ENCODE measurements around the gene IQUB.
"Not testable (repeated sequence)": the region's sequence is repeated elsewhere in the genome, so short reads cannot be mapped to it uniquely, and the experiment has no call there.

Gene IQUB

DNA sequence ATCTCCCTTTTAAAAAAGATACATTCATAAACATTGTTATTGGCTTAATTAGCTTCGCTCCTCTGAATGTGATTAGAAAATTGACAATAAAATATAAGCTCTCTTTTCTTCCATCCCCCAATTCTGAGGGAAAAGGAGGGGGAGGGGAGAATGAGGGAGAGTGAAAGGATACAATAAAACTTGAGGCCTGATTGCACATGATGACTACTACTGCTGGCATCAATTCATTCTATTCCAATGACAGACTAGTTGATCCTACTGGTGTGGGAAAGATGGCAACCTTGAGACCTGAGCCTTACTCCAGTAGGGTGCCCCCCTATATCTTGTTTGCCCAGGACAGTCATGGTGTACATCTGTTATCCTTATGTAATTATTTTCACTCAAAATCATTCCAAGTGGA, 4.5 kb upstream of the IQUB start:
- no peak for DNase-seq

DNA sequence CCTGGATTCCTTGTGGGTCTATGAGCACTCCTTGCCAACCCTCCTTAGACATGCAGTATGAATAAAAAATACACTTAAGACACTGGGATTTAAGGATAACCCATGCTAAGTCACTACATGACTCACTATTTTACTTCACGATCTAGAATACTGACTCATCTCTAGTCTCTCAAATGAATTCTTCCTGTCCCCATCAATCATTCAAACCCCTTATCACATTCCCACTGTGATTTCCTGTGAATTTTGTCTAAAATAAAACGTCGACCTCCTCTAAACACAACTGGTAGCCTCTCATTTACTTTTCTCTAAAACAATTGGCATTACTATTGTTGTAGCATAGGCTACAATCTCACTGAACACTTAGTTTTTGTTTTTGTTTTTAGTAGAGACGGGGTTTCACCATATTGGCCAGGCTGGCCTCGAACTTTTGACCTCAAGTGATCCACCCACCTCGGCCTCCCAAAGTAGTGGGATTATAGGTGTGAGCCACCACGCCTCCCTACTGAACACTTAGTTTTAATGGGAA, 3.9 kb upstream of the IQUB start:
- no peak for DNase-seq

DNA sequence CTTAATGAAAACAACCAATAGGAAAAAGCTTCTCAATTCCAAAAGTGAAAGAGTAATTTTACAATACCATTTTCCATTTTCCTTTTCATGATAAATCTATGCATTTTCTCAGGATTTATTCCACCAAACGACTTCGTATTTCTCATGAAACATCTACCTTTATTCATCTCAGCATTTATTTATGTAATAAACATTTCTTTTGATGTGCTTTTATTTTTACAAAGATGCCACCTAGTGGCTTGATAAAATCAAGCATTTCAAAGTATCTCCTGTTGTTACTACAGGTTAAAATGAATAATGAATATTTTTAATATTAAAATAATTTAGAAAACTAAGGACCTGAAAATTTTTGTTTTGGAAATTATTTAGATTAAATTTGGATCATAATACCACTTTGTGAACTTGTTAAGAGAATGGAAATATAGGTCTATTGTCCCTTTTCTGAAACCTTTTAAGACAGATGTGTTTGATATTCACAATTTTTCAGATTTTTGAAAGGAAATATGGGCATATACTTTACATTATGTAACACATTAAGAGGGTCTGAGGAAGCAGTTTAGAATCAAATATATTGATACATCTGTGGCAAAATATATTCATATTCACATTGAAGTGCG, 2.7 kb upstream of the IQUB start:
- DNase-seq: peak; percentile 54

DNA sequence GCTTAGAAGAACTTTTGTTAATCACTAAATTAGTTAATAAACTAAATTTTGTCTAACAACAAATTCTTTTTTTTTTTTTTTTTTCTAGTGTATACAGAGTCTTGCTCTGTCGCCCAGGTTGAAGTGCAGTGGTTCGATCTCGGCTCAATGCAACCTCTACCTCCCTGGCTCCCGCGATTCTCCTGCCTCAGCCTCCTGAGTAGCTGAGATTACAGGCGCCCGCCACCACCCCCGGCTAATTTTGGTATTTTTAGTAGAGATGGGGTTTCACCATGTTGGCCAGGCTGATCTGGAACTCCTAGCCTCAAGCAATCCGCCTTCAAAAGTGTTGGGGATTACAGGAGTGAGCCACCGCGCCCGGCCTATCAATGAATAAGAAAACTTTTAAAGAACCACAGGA, 1.1 kb upstream of the IQUB start:
- no peak for DNase-seq

DNA sequence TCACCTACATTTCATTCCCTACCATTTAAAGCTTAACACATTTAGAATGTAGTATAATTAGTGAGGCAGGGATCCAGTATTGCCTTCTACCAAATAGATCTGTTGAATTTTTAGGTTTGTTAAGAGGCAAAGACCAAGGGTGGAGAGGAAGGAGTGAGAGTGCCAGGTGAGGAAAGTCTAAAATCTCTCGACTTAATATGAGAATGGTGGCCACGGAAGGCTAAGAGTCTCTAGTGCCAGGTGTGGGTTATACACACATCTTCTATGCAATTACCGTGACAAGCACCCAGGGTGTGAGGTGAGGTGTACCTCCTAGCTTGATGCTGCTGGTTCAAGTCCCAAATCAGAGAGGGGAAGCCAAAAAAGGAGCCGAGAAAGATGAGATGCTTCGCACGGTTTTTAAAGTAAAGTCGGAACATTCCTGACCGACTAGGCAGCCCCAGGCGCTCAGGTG, 439 bp downstream of the IQUB start:
- no peak for DNase-seq

- no peak for DNase-seq
Measured at GRCh38 chr7:123533553-123533917, 860 bp downstream of the IQUB start.

DNA sequence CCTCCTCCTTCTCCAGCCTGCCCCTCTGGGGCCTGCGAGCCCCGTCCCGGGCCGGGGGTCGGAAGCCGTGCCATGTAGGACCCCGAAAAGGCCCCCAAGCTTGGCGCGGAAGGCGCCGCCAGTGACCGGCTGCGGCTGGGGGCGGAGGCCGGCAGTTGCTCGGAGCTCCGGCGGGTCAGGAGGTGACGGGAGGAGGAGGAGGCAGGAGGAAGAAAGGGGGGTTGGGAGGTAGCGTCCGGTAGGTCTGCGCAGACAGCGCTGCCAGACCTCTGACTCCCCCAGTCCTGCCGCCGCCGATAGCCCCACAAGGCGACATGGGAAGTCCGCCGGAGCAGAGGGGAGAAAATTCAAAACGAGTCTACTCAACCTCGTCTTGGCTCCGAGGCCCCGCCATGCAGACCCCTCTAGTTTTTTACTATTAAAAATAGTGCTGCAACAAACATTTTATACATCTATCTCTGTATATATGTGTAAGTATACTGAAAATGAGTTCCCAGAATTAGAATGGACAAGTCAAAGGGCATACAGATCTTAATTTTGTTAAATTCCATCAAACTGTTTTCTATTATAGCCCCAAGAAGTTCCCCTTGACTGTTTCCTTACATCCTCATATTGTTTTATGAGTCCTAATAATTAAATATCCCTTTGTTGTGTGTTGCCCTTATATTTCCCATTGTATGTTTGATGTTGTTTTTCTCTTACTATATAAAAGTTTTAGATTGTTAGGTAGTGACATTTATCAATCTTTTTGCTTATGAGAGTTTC, 1.4 kb downstream of the IQUB start:
- DNase-seq: peak; percentile 42

DNA sequence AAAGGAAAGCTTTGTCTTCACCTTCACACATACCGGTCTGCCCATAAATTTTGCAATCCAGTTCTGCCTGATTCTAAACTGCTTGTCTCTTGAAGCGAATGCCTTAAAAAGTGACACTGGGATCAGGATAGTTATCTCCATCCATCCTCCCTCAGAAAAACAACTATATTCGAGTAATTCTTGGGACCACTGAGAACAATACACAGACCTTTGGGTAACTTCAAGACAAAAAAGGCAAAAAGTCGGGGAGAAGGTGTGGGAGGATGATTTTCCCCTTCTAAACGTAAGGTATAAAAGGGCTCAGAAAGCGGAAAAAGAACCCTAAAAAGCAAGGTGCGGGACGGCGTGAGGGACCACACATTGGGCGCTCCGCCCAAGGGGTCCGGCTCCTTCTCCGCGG, 2.1 kb downstream of the IQUB start:
- not testable (repeated sequence) for DNase-seq

- not testable (repeated sequence) for DNase-seq
Measured at GRCh38 chr7:123530035-123530591, 4.3 kb downstream of the IQUB start.

DNA sequence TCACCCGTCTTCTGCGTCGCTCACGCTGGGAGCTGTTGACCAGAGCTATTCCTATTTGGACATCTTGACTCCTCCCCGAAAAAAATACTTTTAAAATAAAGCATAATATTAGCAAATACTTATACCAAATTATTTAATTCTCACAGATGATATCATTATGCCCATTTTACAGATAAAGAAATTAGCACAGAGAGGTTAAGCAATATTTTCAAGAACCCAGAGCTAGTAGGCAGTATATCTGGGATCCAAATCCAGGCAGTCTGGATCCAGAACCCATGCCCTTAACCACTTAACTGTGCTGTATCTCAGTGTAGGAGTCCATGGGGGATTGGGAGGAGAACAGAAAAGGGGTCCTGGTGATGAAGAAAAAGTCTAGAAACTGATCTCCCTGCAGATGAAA, 6.1 kb downstream of the IQUB start:
- DNase-seq: no peak

- not testable (repeated sequence) for DNase-seq
Measured at GRCh38 chr7:123527712-123528225, 6.6 kb downstream of the IQUB start.

- not testable (repeated sequence) for DNase-seq
Measured at GRCh38 chr7:123526533-123526932, 7.9 kb downstream of the IQUB start.

DNA sequence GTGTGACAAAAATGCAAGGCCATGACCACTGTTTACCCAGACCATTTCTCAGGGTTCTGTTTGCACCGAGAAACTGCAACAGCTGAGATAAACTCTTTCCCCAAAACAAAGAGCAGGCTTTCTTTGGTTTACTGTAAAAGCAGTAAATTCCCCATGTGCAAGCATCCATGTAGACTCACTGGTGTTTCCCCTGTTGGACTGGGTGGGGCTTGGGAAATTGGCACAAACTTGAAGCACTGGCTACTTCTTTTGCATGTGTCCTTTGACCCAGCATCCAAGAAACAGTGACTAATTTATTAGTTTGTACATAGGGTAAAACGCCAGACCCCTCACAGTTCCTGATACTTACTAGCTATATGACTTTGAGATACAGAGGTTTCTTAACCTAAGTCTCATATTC, 12.3 kb downstream of the IQUB start:
- DNase-seq: no peak

- DNase-seq: no peak
Measured at GRCh38 chr7:123505221-123505620, 29.2 kb downstream of the IQUB start.

- no peak for DNase-seq
Measured at GRCh38 chr7:123502201-123502600, 32.2 kb downstream of the IQUB start.

DNA sequence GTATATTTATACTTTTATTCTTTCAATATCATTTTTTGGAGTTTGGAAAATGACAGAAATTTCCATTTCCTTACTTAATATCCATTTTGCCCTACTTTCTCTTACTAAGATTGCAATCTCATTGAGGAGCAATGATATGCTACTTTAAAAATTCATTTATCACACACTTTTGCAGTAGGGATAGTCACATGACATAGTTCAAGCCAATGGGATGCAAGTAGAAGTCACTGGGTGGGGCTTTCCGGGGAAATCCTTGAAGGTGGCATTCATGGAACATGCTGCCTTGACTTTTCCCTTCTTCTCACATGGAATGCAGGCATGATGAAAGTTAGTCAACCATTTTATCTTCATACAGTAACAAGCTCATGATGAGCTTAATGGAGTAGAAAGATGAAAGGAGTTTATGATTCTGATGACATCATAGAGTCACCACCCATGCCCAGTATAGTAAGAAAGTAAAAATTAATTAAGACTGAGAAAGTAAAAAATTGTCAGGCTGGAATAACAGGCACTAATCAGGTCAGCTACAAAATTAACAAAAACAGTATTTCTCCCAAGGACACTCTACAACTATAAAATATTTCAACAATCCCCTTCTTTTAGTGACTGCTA, 33.4 kb downstream of the IQUB start:
- no peak for DNase-seq

DNA sequence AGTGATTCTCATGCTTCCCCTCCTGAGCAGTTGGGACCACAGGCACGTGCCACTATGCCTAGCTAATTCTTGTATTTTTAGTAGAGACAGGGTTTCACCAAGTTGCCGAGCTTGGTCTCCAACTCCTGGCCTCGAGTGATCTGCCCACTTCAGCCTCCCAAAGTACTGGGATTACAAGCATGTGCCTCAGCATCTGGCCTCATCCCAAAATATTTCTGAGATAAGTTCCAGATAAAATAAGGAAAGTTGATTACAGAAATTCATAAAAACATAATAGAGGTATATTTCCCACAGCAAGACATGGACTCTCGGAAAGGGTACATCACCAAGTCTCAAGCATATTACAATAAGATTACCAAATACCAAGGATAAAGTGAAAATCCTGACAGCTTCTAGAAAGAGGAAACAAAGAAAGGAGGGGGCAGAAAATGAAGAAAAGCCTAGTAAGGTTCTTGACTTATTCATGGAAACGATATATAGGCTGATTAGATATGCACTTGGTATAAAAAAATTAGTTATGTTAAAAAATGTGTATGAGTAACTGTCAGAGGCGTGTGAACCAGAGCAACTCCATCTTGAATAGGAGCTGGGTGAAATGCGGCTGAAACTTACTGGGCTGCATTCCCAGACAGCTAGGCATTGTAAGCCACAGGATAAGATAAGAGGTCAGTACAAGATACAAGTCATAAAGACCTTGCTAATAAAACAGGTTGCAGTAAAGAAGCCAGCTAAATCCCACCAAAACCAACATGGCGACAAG, 35.0 kb downstream of the IQUB start:
- DNase-seq: no peak

- DNase-seq: peak; percentile 11
Measured at GRCh38 chr7:123498601-123499000, 35.8 kb downstream of the IQUB start.

GRCh38 chr7:123498031-123498430, 36.4 kb downstream of the IQUB start:
- no peak for DNase-seq

DNA sequence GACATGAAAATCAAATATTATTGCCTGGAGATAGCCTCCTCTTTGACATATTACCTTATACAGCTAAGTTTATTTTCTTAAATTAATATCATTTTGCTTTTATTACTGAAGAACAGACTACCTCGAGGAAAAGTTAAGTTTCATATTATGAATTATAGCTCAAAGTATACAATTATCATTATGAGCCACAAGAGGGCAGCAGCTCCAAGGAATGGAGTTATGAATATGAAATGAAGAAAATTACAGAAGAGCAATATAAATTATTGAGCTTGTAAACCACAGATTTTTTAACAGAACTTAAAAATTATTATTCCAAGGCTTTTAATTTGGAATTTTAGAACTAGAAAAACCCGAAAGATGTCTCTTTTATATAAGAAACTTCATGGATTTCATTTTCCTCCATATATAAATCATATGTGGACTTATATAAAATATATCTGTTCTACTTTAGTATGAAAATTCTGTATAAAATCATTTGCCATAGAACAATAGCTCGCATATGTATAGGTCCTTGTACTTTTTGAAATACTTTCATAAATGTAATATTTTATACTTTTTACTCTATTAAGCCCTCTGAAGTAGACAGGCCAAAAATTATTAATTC, 40.1 kb downstream of the IQUB start:
- peak; percentile 80 for DNase-seq

DNA sequence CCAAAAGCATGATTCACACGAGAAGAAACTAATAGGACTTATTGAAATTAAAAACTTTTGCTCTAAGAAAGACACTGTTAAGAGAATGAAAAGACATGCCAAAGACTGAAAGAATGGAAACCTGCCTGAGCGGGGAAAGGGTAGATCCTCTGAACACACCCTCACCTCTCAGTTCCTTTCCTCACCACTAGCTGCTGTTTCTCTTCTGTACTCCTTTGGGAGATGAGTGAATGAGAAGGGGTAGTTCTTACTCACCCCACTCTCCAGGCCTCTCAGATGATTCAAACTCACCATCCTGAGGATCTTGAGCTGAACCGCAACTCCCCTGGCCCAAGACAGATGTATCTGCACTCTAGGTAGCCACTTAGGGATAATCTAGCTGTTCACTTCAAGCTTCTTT, 41.9 kb downstream of the IQUB start:
- DNase-seq: no peak

GRCh38 chr7:123485721-123486120, 48.7 kb downstream of the IQUB start:
- DNase-seq: no peak

Data from hematopoietic multipotent progenitor cell treated with erythropoietin and hydrocortisone succinate and interleukin-3 and kit ligand, for 6 days (in vitro differentiated cells).